Right lobe of liver (tissue), 4 donors: ENCODE measurements around the gene PTPA.

Experiments used
- POLR2A ChIP-seq: fragments of 450-650 bp; IDR thresholded peaks from one replicate; pipeline ENCODE4 v1.6.1; 2017; ENCODE audit warnings: antibody characterized with exemption, mild to moderate bottlenecking
- TF ChIP-seq, protein P1 (sequence below), 4 donors: fragments of 200-600 bp in 3 of 4; fragments of 450-650 bp in 1 of 4; IDR thresholded peaks; one replicate each; pipeline versions ENCODE4 v1.5.1 to v1.8.0; 2016 to 2022; ENCODE audit warnings: antibody characterized with exemption in 4 of 4, mild to moderate bottlenecking in 2 of 4
- donor health status: DM: no; HTN: no; CAD: no.
- donor health status: DM: no; HTN: no; CAD: no.
- donor health status: DM: no; HTN: yes; CAD: no.

DNA sequence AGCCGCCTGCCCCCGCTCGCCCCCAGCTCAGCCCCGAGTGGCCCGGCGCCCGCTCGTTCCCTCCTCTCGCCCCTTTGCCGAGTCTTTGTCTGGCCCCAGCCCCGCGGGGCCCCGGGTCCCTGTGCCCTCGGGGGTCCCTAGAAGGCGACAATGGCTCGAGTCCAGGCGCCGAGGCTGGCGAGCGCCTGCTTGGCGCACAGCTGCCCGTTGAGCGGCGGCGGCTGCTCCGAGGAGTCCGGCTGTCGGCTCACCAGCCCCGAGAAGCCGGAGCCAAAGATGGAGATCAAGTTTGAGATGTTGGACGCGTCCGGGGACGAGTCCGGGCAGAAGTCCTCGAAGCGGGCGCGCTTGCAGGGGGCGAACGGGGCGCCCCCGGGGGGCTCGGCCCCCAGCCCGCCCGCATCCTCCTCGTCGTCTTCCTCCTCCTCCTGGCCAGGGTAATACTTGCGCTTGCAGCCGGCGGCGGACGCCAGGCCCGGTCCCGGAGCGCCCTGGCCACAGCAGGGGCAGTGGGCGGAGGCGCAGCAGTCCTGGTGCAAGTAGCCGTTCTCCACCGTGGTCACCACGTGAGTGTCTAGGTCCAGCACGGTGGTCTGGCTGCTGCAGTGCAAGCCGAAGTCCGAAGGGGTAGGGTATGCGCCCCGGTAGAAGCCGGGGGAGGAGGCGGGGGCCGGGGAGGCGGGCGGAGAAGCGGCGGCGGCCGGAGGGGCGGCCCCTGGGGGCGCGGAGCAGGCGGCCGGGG lies 65.7 kb downstream of the PTPA start:
- TF ChIP-seq, protein P1, sequence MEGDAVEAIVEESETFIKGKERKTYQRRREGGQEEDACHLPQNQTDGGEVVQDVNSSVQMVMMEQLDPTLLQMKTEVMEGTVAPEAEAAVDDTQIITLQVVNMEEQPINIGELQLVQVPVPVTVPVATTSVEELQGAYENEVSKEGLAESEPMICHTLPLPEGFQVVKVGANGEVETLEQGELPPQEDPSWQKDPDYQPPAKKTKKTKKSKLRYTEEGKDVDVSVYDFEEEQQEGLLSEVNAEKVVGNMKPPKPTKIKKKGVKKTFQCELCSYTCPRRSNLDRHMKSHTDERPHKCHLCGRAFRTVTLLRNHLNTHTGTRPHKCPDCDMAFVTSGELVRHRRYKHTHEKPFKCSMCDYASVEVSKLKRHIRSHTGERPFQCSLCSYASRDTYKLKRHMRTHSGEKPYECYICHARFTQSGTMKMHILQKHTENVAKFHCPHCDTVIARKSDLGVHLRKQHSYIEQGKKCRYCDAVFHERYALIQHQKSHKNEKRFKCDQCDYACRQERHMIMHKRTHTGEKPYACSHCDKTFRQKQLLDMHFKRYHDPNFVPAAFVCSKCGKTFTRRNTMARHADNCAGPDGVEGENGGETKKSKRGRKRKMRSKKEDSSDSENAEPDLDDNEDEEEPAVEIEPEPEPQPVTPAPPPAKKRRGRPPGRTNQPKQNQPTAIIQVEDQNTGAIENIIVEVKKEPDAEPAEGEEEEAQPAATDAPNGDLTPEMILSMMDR (IDR thresholded peaks at IDR 0.05) = no peak
- no peak for TF ChIP-seq POLR2A
